C4-2B (cell line): ENCODE results near the gene SOX5.
"Not testable (repeated sequence)": the region's sequence is repeated elsewhere in the genome, so short reads cannot be mapped to it uniquely, and the experiment has no call there.

ENCODE experiments used
- H3K27ac ChIP-seq: fragments of 450-650 bp; 2 replicates; pipeline ENCODE4 v1.5.1; 2017
- CTCF ChIP-seq: fragments of 450-650 bp; conservative IDR thresholded peaks from 2 replicates; pipeline ENCODE4 v1.5.1; 2017; ENCODE audit warnings: mild to moderate bottlenecking
- ZFX ChIP-seq: fragments of 450-650 bp; IDR thresholded peaks from 2 replicates; pipeline ENCODE4 v1.6.1; 2017

Gene SOX5

GRCh38 chr12:23719493-23719892, 230.0 kb downstream of the SOX5 start:
- no peak overlapping the region for H3K27ac ChIP-seq
- no peak for TF ChIP-seq ZFX
- TF ChIP-seq CTCF, result no peak

GRCh38 chr12:23710361-23710760, 239.1 kb downstream of the SOX5 start:
- not testable (repeated sequence) for H3K27ac ChIP-seq

GRCh38 chr12:23708185-23708837, 241.2 kb downstream of the SOX5 start:
- TF ChIP-seq ZFX (no peak), CTCF (no peak)
- no peak overlapping the region for H3K27ac ChIP-seq

GRCh38 chr12:23707270-23707669, 242.2 kb downstream of the SOX5 start:
- TF ChIP-seq CTCF, result no peak
- TF ChIP-seq ZFX, result no peak
- no peak overlapping the region for H3K27ac ChIP-seq

GRCh38 chr12:23704992-23705943, 244.2 kb downstream of the SOX5 start:
- H3K27ac ChIP-seq, result no peak overlapping the region
- TF ChIP-seq CTCF (no peak), ZFX (no peak)

- no peak overlapping the region for H3K27ac ChIP-seq
- no peak for TF ChIP-seq ZFX
- TF ChIP-seq CTCF, result no peak
Measured at GRCh38 chr12:23703051-23703450, 246.4 kb downstream of the SOX5 start.

GRCh38 chr12:23699031-23699430, 250.4 kb downstream of the SOX5 start:
- H3K27ac ChIP-seq, result no peak overlapping the region
- TF ChIP-seq ZFX, result no peak
- TF ChIP-seq CTCF, result no peak
